Stimulated activated naive B cell treated with anti-CD40 and anti-IgM and Interleukin-4, amounts not matched to agents 10 μg/mL and 1 μg/mL and 100 μg/mL, for 72 hours (primary cell): Measurements from ENCODE around the gene SELENOV.
"Not testable (repeated sequence)": the region's sequence is repeated elsewhere in the genome, so short reads cannot be mapped to it uniquely, and the experiment has no call there.

Experiments used
- ATAC-seq, 2 donors: fragments of 150-1000 bp; cut with Tn5 transposase; replicated peaks; 2 replicates each; pipeline ENCODE4 v1.10.0; 2021; ENCODE audit warnings: moderate library complexity in 1 of 2
- DNase-seq: peaks from one replicate; pipeline ENCODE4 v3.0.0; 2021
- H3K27ac Mint-ChIP-seq: one replicate; pipeline ENCODE4 v1.8.0; 2022; ENCODE audit warnings: mild to moderate bottlenecking, mixed read lengths
- H3K27me3 Mint-ChIP-seq, 2 donors: one replicate each; pipeline ENCODE4 v1.8.0; 2022; ENCODE audit warnings: mixed read lengths in 2 of 2
- H3K36me3 Mint-ChIP-seq, 2 donors: one replicate each; pipeline ENCODE4 v1.8.0; 2022; ENCODE audit warnings: mixed read lengths in 2 of 2, mild to moderate bottlenecking in 1 of 2
- H3K4me1 Mint-ChIP-seq, 2 donors: one replicate each; pipeline ENCODE4 v1.8.0; 2022; ENCODE audit warnings: mixed read lengths in 2 of 2, mild to moderate bottlenecking in 1 of 2
- H3K4me3 Mint-ChIP-seq, 2 donors: one replicate each; pipeline ENCODE4 v1.8.0; 2022; ENCODE audit warnings: mild to moderate bottlenecking in 2 of 2, mixed read lengths in 2 of 2, moderate library complexity in 1 of 2
- H3K9me3 Mint-ChIP-seq, 2 donors: one replicate each; pipeline ENCODE4 v1.8.0; 2022; ENCODE audit warnings: mixed read lengths in 2 of 2, mild to moderate bottlenecking in 1 of 2

SELENOV gene

GRCh38 chr19:39514840-39515550, at the start of gene SELENOV:
SELENOV (plus strand) TSS chr19:39515139; CDS start chr19:39515213, 74 bp downstream.
- Mint-ChIP-seq H3K27ac (peak within 1 kb of the TSS; percentile 47), H3K36me3 (no peaks in the 10 kb centered on the region), H3K9me3 (no peaks in the 10 kb centered on the region), H3K27me3 (peaks cover 48 to 69% of the 10 kb centered on the region in 2 donors), H3K4me1 (peaks cover 11 to 22% of the 10 kb centered on the region in 2 donors), H3K4me3 (peak within 1 kb of the TSS; percentile 83 to 85)
- ATAC-seq (peak; percentile 42 to 53), DNase-seq (no peak)

DNA sequence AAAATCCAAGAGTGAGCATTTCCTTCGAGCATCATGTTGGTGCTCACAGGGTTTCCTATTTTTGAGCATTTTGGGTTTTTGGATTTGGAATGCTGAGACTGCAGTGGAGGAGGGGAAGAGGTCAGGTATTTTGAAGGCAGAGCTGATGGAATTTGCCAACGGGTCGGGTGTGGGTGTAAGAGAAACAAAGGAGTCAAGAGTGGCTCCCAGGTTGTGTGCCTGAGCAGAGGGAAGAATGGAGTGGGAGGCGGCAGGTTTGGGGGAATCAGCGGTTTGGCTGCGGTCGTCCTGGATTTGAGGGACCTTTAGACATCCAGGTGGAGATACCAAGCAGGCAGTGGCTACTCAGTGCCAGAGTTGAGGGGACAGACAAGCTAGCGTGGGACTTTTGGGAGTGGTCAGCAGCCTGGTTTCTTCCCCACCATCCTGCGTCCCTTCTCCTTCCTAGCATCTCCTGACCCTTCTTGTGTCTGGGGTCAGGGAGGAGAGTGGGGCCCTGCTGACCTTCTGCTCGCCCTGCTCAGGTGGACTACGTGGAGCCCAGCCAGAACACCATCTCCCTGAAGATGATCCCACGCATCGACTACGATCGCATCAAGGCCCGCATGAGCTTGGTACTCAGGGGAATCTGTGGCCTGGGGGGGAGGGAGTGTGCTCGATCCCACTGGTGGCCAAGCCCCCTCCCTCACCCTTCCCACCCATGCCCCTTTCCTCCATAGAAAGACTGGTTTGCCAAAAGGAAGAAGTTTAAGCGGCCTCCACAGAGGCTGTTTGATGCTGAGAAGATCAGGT, 48.8 kb upstream of the SELENOV start:
- Mint-ChIP-seq H3K9me3 (no peaks in the 10 kb centered on the region), H3K36me3 (peaks cover 66 to 75% of the 10 kb centered on the region in 2 donors), H3K4me1 (peaks cover 5 to 8% of the 10 kb centered on the region in 2 donors), H3K27me3 (no peaks in the 10 kb centered on the region), H3K4me3 (no peak overlapping the region), H3K27ac (no peak overlapping the region)
- ATAC-seq, result no peak
- no peak for DNase-seq

DNA sequence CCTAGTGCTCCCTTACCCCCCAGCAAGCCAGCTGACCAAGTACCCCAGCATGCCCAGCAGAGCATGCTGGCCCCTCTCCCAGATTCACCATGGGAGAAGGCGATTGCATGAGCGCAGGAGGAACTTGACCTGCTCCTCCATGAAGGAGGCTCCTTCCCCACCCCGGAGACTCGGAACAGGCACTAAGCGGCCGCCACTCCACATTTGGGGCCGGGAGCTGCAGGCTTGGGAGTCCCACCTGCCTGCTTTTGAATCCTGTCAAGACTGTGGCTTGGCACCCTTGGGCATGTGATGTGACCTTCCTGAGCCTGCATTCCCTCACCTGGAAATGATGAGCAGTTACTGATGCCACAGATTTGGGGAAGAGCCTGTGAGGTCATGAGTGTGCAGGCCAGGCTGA, 47.0 kb upstream of the SELENOV start:
- H3K27ac Mint-ChIP-seq, result no peak overlapping the region
- no peak overlapping the region for H3K4me3 Mint-ChIP-seq
- H3K27me3 Mint-ChIP-seq, result no peaks in the 10 kb centered on the region
- no peaks in the 10 kb centered on the region for H3K9me3 Mint-ChIP-seq
- H3K36me3 Mint-ChIP-seq, result peaks cover 74 to 78% of the 10 kb centered on the region in 2 donors
- DNase-seq, result no peak
- ATAC-seq, result no peak
- peaks cover 10 to 17% of the 10 kb centered on the region in 2 donors for H3K4me1 Mint-ChIP-seq

GRCh38 chr19:39469036-39469435, 45.9 kb upstream of the SELENOV start:
- Mint-ChIP-seq H3K4me3 (no peak overlapping the region), H3K36me3 (peaks cover 64 to 78% of the 10 kb centered on the region in 2 donors), H3K27me3 (no peaks in the 10 kb centered on the region), H3K27ac (peak overlapping the region; percentile 26), H3K4me1 (peaks cover 8 to 20% of the 10 kb centered on the region in 2 donors), H3K9me3 (no peaks in the 10 kb centered on the region)
- ATAC-seq (no peak), DNase-seq (no peak)

DNA sequence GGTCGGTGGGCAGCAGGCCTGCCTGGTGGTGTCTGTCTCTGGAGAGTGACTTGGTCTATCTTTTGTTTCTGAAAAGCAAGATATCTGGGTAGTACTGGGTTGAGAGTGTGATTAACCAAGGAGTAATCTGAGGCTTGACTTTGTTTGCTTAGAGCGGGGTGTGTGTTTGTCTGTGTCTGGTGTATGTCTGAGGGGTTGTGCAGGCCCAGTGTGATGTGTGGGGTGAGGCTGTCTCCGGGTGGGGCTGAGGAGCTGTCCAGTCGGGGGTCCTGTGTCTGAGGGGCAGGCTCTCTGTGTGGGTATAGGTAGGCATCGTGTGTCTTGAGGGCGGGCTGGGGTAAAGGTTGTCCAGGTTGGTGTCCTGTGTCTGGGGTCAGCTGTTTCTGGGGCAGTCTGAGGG, 45.4 kb upstream of the SELENOV start:
- no peaks in the 10 kb centered on the region for H3K27me3 Mint-ChIP-seq

GRCh38 chr19:39470724-39471339, 44.1 kb upstream of the SELENOV start:
- DNase-seq, result no peak
- peaks cover 8 to 28% of the 10 kb centered on the region in 2 donors for H3K4me1 Mint-ChIP-seq
- ATAC-seq, result no peak
- H3K27me3 Mint-ChIP-seq, result no peaks in the 10 kb centered on the region
- peaks cover 68 to 82% of the 10 kb centered on the region in 2 donors for H3K36me3 Mint-ChIP-seq
- peak overlapping the region; percentile 59 for H3K27ac Mint-ChIP-seq
- H3K4me3 Mint-ChIP-seq, result no peak overlapping the region
- no peaks in the 10 kb centered on the region for H3K9me3 Mint-ChIP-seq

More for the DNA sequence above, 45.4 kb upstream of the SELENOV start:
- H3K4me3 Mint-ChIP-seq, result no peak overlapping the region
- peaks cover 66 to 82% of the 10 kb centered on the region in 2 donors for H3K36me3 Mint-ChIP-seq
- ATAC-seq, result no peak
- no peaks in the 10 kb centered on the region for H3K9me3 Mint-ChIP-seq
- H3K27ac Mint-ChIP-seq, result peak overlapping the region; percentile 26
- no peak for DNase-seq
- H3K4me1 Mint-ChIP-seq, result peaks cover 8 to 25% of the 10 kb centered on the region in 2 donors

- Mint-ChIP-seq H3K27me3 (no peaks in the 10 kb centered on the region), H3K9me3 (no peaks in the 10 kb centered on the region), H3K27ac (peak overlapping the region; percentile 53), H3K36me3 (peaks cover 67 to 83% of the 10 kb centered on the region in 2 donors), H3K4me3 (no peak overlapping the region), H3K4me1 (peaks cover 8 to 28% of the 10 kb centered on the region in 2 donors)
- ATAC-seq (no peak), DNase-seq (no peak)
These were observed 43.0 kb upstream of the SELENOV start for GRCh38 chr19:39471756-39472536.

DNA sequence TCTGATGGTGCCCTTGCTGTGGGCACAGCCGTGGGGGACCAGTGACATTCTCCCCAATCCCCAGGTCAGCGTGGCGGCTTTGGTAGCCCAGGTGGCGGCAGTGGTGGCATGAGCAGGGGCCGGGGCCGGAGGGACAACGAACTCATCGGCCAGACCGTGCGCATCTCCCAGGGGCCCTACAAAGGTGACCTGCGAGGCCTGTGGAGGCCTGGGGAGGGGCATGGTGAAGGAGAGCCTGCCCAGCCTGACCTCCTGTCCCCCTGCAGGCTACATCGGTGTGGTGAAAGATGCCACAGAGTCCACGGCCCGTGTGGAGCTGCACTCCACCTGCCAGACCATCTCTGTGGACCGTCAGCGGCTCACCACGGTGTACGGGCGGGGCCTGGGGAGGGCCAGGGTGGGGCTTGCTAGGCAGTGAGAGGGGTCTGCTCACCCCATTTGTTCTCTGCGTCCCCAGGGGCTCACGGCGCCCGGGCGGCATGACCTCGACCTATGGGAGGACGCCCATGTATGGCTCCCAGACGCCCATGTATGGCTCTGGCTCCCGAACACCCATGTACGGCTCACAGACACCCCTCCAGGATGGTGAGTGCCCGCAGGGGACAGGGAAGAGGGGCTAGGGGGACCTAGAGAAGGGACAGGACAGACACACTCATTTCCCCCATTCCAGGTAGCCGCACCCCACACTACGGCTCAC, 42.0 kb upstream of the SELENOV start:
- no peaks in the 10 kb centered on the region for H3K27me3 Mint-ChIP-seq
- DNase-seq (no peak), ATAC-seq (no peak)
- no peak overlapping the region for H3K4me3 Mint-ChIP-seq
- H3K4me1 Mint-ChIP-seq, result peaks cover 8 to 28% of the 10 kb centered on the region in 2 donors
- no peaks in the 10 kb centered on the region for H3K9me3 Mint-ChIP-seq
- peaks cover 66 to 89% of the 10 kb centered on the region in 2 donors for H3K36me3 Mint-ChIP-seq
- no peak overlapping the region for H3K27ac Mint-ChIP-seq

- peaks cover 8 to 28% of the 10 kb centered on the region in 2 donors for H3K4me1 Mint-ChIP-seq
- ATAC-seq (no peak), DNase-seq (no peak)
- no peak overlapping the region for H3K4me3 Mint-ChIP-seq
- H3K27me3 Mint-ChIP-seq, result no peaks in the 10 kb centered on the region
- no peak overlapping the region for H3K27ac Mint-ChIP-seq
- H3K36me3 Mint-ChIP-seq, result peaks cover 62 to 84% of the 10 kb centered on the region in 2 donors
- no peaks in the 10 kb centered on the region for H3K9me3 Mint-ChIP-seq
These were observed 41.4 kb upstream of the SELENOV start for GRCh38 chr19:39473443-39473960.

DNA sequence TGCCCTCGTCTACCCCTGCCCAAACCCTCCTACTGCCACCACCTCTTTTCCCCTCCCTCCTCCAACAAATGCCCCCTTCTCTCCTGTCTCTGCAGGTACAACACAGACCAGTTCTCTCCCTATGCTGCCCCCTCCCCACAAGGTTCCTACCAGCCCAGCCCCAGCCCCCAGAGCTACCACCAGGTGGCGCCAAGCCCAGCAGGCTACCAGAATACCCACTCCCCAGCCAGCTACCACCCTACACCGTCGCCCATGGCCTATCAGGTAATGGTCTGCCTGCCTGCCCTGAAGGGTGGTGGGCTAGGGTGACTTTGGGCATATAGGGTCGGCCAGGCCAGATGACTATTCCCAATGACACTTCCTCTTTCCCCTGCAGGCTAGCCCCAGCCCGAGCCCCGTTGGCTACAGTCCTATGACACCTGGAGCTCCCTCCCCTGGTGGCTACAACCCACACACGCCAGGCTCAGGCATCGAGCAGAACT, 40.8 kb upstream of the SELENOV start:
- H3K27ac Mint-ChIP-seq, result peak overlapping the region; percentile 28
- peaks cover 8 to 28% of the 10 kb centered on the region in 2 donors for H3K4me1 Mint-ChIP-seq
- ATAC-seq (peak; percentile 85 to 86), DNase-seq (peak; percentile 43)
- no peak overlapping the region for H3K4me3 Mint-ChIP-seq
- H3K27me3 Mint-ChIP-seq, result no peaks in the 10 kb centered on the region
- no peaks in the 10 kb centered on the region for H3K9me3 Mint-ChIP-seq
- H3K36me3 Mint-ChIP-seq, result peaks cover 55 to 77% of the 10 kb centered on the region in 2 donors

- ATAC-seq (no peak), DNase-seq (no peak)
- Mint-ChIP-seq H3K27me3 (no peaks in the 10 kb centered on the region), H3K9me3 (no peaks in the 10 kb centered on the region), H3K36me3 (peaks cover 41 to 61% of the 10 kb centered on the region in 2 donors), H3K27ac (peak overlapping the region; percentile 56), H3K4me3 (no peak overlapping the region), H3K4me1 (peaks cover 14 to 36% of the 10 kb centered on the region in 2 donors)
These were observed 39.2 kb upstream of the SELENOV start for GRCh38 chr19:39475748-39476147.

GRCh38 chr19:39479319-39479801, 35.6 kb upstream of the SELENOV start:
- H3K4me1 Mint-ChIP-seq, result peaks cover 19 to 42% of the 10 kb centered on the region in 2 donors
- not testable (repeated sequence) for ATAC-seq, H3K27me3 Mint-ChIP-seq, H3K27ac Mint-ChIP-seq, DNase-seq, H3K9me3 Mint-ChIP-seq
- H3K36me3 Mint-ChIP-seq, result peaks cover 32 to 48% of the 10 kb centered on the region in 2 donors
- H3K4me3 Mint-ChIP-seq, result peak overlapping the region in 1 of 2 donors; percentile 88

DNA sequence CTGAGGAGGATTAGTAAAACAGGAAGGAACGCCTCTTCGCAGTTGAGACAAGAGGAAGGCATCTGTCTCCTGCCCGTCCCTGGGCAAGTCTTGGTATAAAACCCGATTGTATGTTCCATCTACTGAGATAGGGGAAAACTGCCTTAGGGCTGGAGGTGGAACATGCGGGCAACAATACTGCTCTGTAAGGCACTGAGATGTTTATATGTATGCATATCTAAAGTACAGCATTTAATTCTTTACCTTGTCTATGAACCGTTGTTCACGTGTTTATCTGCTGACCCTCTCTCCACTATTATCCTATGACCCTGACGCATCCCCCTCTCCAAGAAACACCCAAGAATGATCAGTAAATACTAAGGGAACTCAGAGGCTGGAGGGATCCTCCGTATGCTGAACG, 35.0 kb upstream of the SELENOV start:
- ATAC-seq (no peak), DNase-seq (no peak)
- Mint-ChIP-seq H3K9me3 (no peaks in the 10 kb centered on the region), H3K27me3 (no peaks in the 10 kb centered on the region), H3K27ac (peak overlapping the region; percentile 97), H3K4me3 (peak overlapping the region; percentile 84 to 88), H3K36me3 (peaks cover 26 to 42% of the 10 kb centered on the region in 2 donors), H3K4me1 (peaks cover 19 to 37% of the 10 kb centered on the region in 2 donors)
